SK-N-MC (cell line): ENCODE results near the gene KRTAP4-11.
"Not testable (repeated sequence)": the region's sequence is repeated elsewhere in the genome, so short reads cannot be mapped to it uniquely, and the experiment has no call there.

Experiments used
- EZH2 ChIP-seq: fragments of 200-600 bp; sonication (generic); IDR thresholded peaks from one replicate; pipeline ENCODE4 v1.6.1; 2017; ENCODE audit warnings: antibody characterized with exemption
- FOXP2 ChIP-seq: optimal IDR thresholded peaks from 2 replicates; pipeline ENCODE3; 2011; ENCODE audit warnings: mild to moderate bottlenecking, moderate library complexity; ENCODE audit not compliant: insufficient read depth; ENCODE audit errors: extremely low read length, control extremely low read depth
- POLR2AphosphoS5 ChIP-seq: IDR thresholded peaks from 2 replicates; pipeline ENCODE4 v1.6.1; 2012; ENCODE audit warnings: mild to moderate bottlenecking, low read depth, low read length, borderline replicate concordance

- TF ChIP-seq POLR2AphosphoS5, EZH2, FOXP2: not testable (repeated sequence)
Observed at GRCh38 chr17:41117846-41118386, at the start of gene KRTAP4-11.
